Amygdala (tissue), 56 donors: ENCODE data around the gene ZFAND3.

ENCODE experiments used
- DNase-seq, 56 donors: peaks; one replicate each; lab custom pipeline; 2025; lab: John Stamatoyannopoulos, UW

ZFAND3 gene

GRCh38 chr6:37819177-37819801 lies at the start of gene ZFAND3:
Gene ZFAND3 (plus strand): TSS chr6:37819727. CDS start chr6:37819946, 219 bp downstream.
- peak; percentile 81 to 100 (median 96) for DNase-seq

- DNase-seq, result no peak
Observed at GRCh38 chr6:37774028-37774680, 45.4 kb upstream of the ZFAND3 start.

GRCh38 chr6:37776566-37776965 lies 43.0 kb upstream of the ZFAND3 start:
- no peak for DNase-seq

GRCh38 chr6:37777272-37777834 lies 42.2 kb upstream of the ZFAND3 start:
- DNase-seq, result no peak

GRCh38 chr6:37779111-37779800 lies 40.3 kb upstream of the ZFAND3 start:
- DNase-seq, result no peak

- no peak for DNase-seq
Observed at GRCh38 chr6:37779902-37780628, 39.5 kb upstream of the ZFAND3 start.

- no peak for DNase-seq
Observed at GRCh38 chr6:37781788-37782187, 37.7 kb upstream of the ZFAND3 start.

GRCh38 chr6:37783025-37783855 lies 36.3 kb upstream of the ZFAND3 start:
- peak in 42 of 56 donors; percentile 5 to 62 (median 28) for DNase-seq

- DNase-seq, result peak in 21 of 56 donors; percentile 5 to 62 (median 30)
Observed at GRCh38 chr6:37783856-37784584, 35.5 kb upstream of the ZFAND3 start.

- peak in 7 of 56 donors; percentile 7 to 42 (median 8) for DNase-seq
Observed at GRCh38 chr6:37784585-37784967, 35.0 kb upstream of the ZFAND3 start.

- no peak for DNase-seq
Observed at GRCh38 chr6:37785002-37785662, 34.4 kb upstream of the ZFAND3 start.

GRCh38 chr6:37785663-37786270 lies 33.8 kb upstream of the ZFAND3 start:
- DNase-seq, result peak in 13 of 56 donors; percentile 2 to 30 (median 8)

- no peak for DNase-seq
Observed at GRCh38 chr6:37787216-37787615, 32.3 kb upstream of the ZFAND3 start.

GRCh38 chr6:37788259-37788658 lies 31.3 kb upstream of the ZFAND3 start:
- DNase-seq, result no peak

GRCh38 chr6:37791156-37791919 lies 28.2 kb upstream of the ZFAND3 start:
- peak; percentile 33 to 96 (median 86) for DNase-seq

GRCh38 chr6:37792457-37793033 lies 27.0 kb upstream of the ZFAND3 start:
- no peak for DNase-seq

- DNase-seq, result no peak
Observed at GRCh38 chr6:37793067-37793466, 26.5 kb upstream of the ZFAND3 start.
